Liver (tissue), 3 donors: ENCODE data around the gene GNPTG.

Experiments used
- CTCF ChIP-seq: fragments of 150-350 bp; IDR thresholded peaks from 2 replicates; pipeline ENCODE4 v1.5.1; 2017; ENCODE audit warnings: improper control_type of control experiment, low read depth, low read length; ENCODE audit not compliant: missing input control
- FOXA1 ChIP-seq: IDR thresholded peaks from 2 replicates; pipeline ENCODE4 v1.6.1; 2016; ENCODE audit warnings: antibody characterized with exemption
- RAD21 ChIP-seq, 2 donors: IDR thresholded peaks; 2 replicates each; pipeline ENCODE4 v1.6.1; 2016; ENCODE audit warnings: antibody characterized with exemption in 2 of 2, mild to moderate bottlenecking in 2 of 2
- SP1 ChIP-seq: IDR thresholded peaks from 2 replicates; pipeline ENCODE4 v1.6.1; 2018; ENCODE audit warnings: antibody characterized with exemption, mild to moderate bottlenecking
- donor health status: healthy.
- donor health status: healthy.

- TF ChIP-seq RAD21 (IDR thresholded peaks at IDR 0.05) (no peak), CTCF (no peak), FOXA1 (no peak), SP1 (no peak)
Measured at GRCh38 chr16:1403733-1404132, 52.0 kb downstream of the GNPTG start.
